HG03575 (cell line): ENCODE measurements around the gene GRK5.

ENCODE experiments used
- ATAC-seq: cut with Tn5 transposase; IDR thresholded peaks from one replicate; pipeline ENCODE4 v1.9.1; 2021; ENCODE audit not compliant: unreplicated experiment, insufficient number of reproducible peaks, low FRiP score; ENCODE audit errors: extremely low read depth

GRK5 gene

GRCh38 chr10:119377958-119378736 is 170.8 kb downstream of the GRK5 start:
- no peak for ATAC-seq

- no peak for ATAC-seq
Observed at GRCh38 chr10:119378737-119379067, 171.3 kb downstream of the GRK5 start.

- ATAC-seq, result no peak
Observed at GRCh38 chr10:119379466-119380071, 172.2 kb downstream of the GRK5 start.

- no peak for ATAC-seq
Observed at GRCh38 chr10:119383174-119383856, 175.9 kb downstream of the GRK5 start.

GRCh38 chr10:119384127-119384526 is 176.8 kb downstream of the GRK5 start:
- no peak for ATAC-seq

- ATAC-seq, result no peak
Observed at GRCh38 chr10:119386666-119387065, 179.3 kb downstream of the GRK5 start.

GRCh38 chr10:119388849-119389345 is 181.5 kb downstream of the GRK5 start:
- ATAC-seq, result no peak

- no peak for ATAC-seq
Observed at GRCh38 chr10:119391440-119392251, 184.3 kb downstream of the GRK5 start.

GRCh38 chr10:119393019-119393418 is 185.6 kb downstream of the GRK5 start:
- no peak for ATAC-seq

- no peak for ATAC-seq
Observed at GRCh38 chr10:119393421-119393820, 186.1 kb downstream of the GRK5 start.

- no peak for ATAC-seq
Observed at GRCh38 chr10:119393845-119394244, 186.5 kb downstream of the GRK5 start.

GRCh38 chr10:119394657-119395279 is 187.4 kb downstream of the GRK5 start:
- ATAC-seq, result no peak

- ATAC-seq, result no peak
Observed at GRCh38 chr10:119395280-119396007, 188.1 kb downstream of the GRK5 start.

- no peak for ATAC-seq
Observed at GRCh38 chr10:119396008-119396708, 188.8 kb downstream of the GRK5 start.

- no peak for ATAC-seq
Observed at GRCh38 chr10:119396709-119397071, 189.3 kb downstream of the GRK5 start.

GRCh38 chr10:119397416-119397815 is 190.0 kb downstream of the GRK5 start:
- ATAC-seq, result no peak

- ATAC-seq, result no peak
Observed at GRCh38 chr10:119398996-119399395, 191.6 kb downstream of the GRK5 start.

- no peak for ATAC-seq
Observed at GRCh38 chr10:119399466-119399865, 192.1 kb downstream of the GRK5 start.
